Measurements from ENCODE around the gene DPM2. TPM values are rescaled to one million over a fixed set of nuclear protein-coding genes. Genes with fewer than 3 reads are reported as not detected.

Gene DPM2
- total and polyA plus RNA-seq, 2 of the 4 experiments (the other 2 are of a cell fraction) = 10.8 to 60.6 TPM

- H4K5ac ChIP-seq (ENCODE audit: low read depth, low read length) = no peak overlapping the region
- peak overlapping the region; percentile 80 for H2AK5ac ChIP-seq (ENCODE audit: low read depth, low read length)
- no peak overlapping the region for H2BK15ac ChIP-seq (ENCODE audit: low read depth, low read length)
- no peak overlapping the region for H3K4me2 ChIP-seq (ENCODE audit: low read depth, low read length)
- POLR2A ChIA-PET (ENCODE audit: unreplicated experiment) = no interaction called here
- H2AK9ac ChIP-seq (replicated peaks; ENCODE audit: low read depth, low read length, poor library complexity) = peak overlapping the region; percentile 37
- H3K36me3 ChIP-seq (ENCODE audit: control insufficient read depth, insufficient read depth, low read length) = no peaks in the 10 kb centered on the region; the same call in 1 of the 2 replicates
- H4K91ac ChIP-seq (ENCODE audit: insufficient read depth, low read depth, low read length) = no peak overlapping the region
- ATAC-seq (ENCODE audit: low read depth) (no peak), DNase-seq (no peak)
- dilution Hi-C loops (cut with HindIII; ENCODE audit: low sequenced_read_pairs, unreplicated experiment) = no loop called here
- H3K14ac ChIP-seq (replicated peaks; ENCODE audit: low read depth, low read length) = no peak overlapping the region
- peak overlapping the region; percentile 16 for H3K23ac ChIP-seq (ENCODE audit: low read depth, low read length)
- H3K27ac ChIP-seq (ENCODE audit: insufficient read depth, low read length) = no peak overlapping the region
- H3K9ac ChIP-seq (ENCODE audit: low read depth, low read length) = no peak overlapping the region
- H4K8ac ChIP-seq (ENCODE audit: low read depth in 2 of 2, low read length in 2 of 2) = no peak overlapping the region
- no peak for TF ChIP-seq MAZ (IDR thresholded peaks at IDR 0.05; ENCODE audit: borderline replicate concordance, low read depth, low read length)
- no peak for TF ChIP-seq RCOR1 (IDR thresholded peaks at IDR 0.05; ENCODE audit: insufficient replicate concordance, low read length)
- no peak for TF ChIP-seq RAD21 (IDR thresholded peaks at IDR 0.05; ENCODE audit: low read length)
- TF ChIP-seq CEBPB (IDR thresholded peaks at IDR 0.05; ENCODE audit: low read depth, low read length) = no peak
- TF ChIP-seq MXI1 (IDR thresholded peaks at IDR 0.05; ENCODE audit: borderline replicate concordance, low read depth, low read length) = no peak
- no peak for TF ChIP-seq FOS (IDR thresholded peaks at IDR 0.05; ENCODE audit: low read depth, low read length)
- TF ChIP-seq SMC3 (IDR thresholded peaks at IDR 0.05; ENCODE audit: low read depth, low read length) = no peak
- TF ChIP-seq CHD1 (IDR thresholded peaks at IDR 0.05; ENCODE audit: low read depth, low read length) = no peak
- no peak for TF ChIP-seq USF2 (IDR thresholded peaks at IDR 0.05; ENCODE audit: low read depth, low read length)
- TF ChIP-seq NFE2L2 (IDR thresholded peaks at IDR 0.05; ENCODE audit: low read depth, low read length) = no peak
- no peak for TF ChIP-seq RFX5 (IDR thresholded peaks at IDR 0.05; ENCODE audit: low read depth, low read length)
- no peak for TF ChIP-seq BHLHE40 (IDR thresholded peaks at IDR 0.05; ENCODE audit: low read depth, low read length)
- TF ChIP-seq MAFK (IDR thresholded peaks at IDR 0.05; ENCODE audit: low read depth, low read length) = no peak
- no peak for TF ChIP-seq CTCF (conservative IDR thresholded peaks at IDR 0.05; ENCODE audit: low read depth, low read length)
- no peak for TF ChIP-seq POLR2A (IDR thresholded peaks at IDR 0.05; ENCODE audit: low read depth, low read length)
- H3K79me1 ChIP-seq (ENCODE audit: low read depth in 1 of 2, low read length in 2 of 2) = peaks cover 0 to 18% of the 10 kb centered on the region in 2 experiments; a peak in 2 of 4 replicates
- peaks cover 8% of the 10 kb centered on the region for H3K4me1 ChIP-seq (ENCODE audit: control insufficient read depth, insufficient read depth, low read length)
- H3K4ac ChIP-seq (ENCODE audit: low read depth, low read length) = peak overlapping the region; percentile 26; the same call in 1 of the 2 replicates
- no peak overlapping the region for H2BK20ac ChIP-seq (ENCODE audit: low read depth, low read length)
- H3K18ac ChIP-seq (ENCODE audit: low read depth, low read length) = no peak overlapping the region
- in situ Hi-C loops (cut with MboI; ENCODE audit: low sequenced_read_pairs) = no loop called here
- H3K56ac ChIP-seq (ENCODE audit: extremely low read depth, insufficient read depth, low read length) = no peak overlapping the region
- WGBS, 2 experiments (ENCODE audit: extremely low coverage in 2 of 2, insufficient read length in 1 of 2) = 72% methylated on average over 4 of the region's 11 CpGs; no CpG with 5 or more reads in 1 of the 2 experiments
- H4K20me1 ChIP-seq (ENCODE audit: insufficient read depth, low read length) = peaks cover 11% of the 10 kb centered on the region
- peak overlapping the region; percentile 43 for H2AFZ ChIP-seq (replicated peaks; ENCODE audit: low read length, poor library complexity)
- no peak overlapping the region for H3K4me3 ChIP-seq (ENCODE audit: insufficient read depth, low read depth, low read length)
- H2BK5ac ChIP-seq (ENCODE audit: low read depth, low read length, poor library complexity, severe bottlenecking) = no peak overlapping the region
- intact Hi-C loops (cut with micrococcal nuclease) = loop anchor here (10.0 kb wide), 2 partner anchors 424 to 724 kb away; no protein-coding TSS in a partner anchor
- H3K27me3 ChIP-seq (ENCODE audit: control insufficient read depth, insufficient read depth, low read length) = no peaks in the 10 kb centered on the region
- H2BK120ac ChIP-seq (ENCODE audit: low read depth, low read length) = 0 out of 2 replicates have a peak overlapping the region, but pooled peaks have one; percentile 2
- no peaks in the 10 kb centered on the region for H3K9me3 ChIP-seq (ENCODE audit: control insufficient read depth, insufficient read depth, low read length)
- peaks cover 18% of the 10 kb centered on the region for H3K9me1 ChIP-seq (ENCODE audit: insufficient read depth, low read length)
- CTCF ChIA-PET = no interaction called here
- no TSS peak for BruUV-seq (replicated peaks)
Observed at GRCh38 chr9:127928676-127929624, 8.7 kb downstream of the DPM2 start.

Measured in IMR-90 (cell line).